CD4-positive, alpha-beta T cell treated with Interferon alpha-2 for 1 hour (primary cell): ENCODE results near the gene PIP4K2A.
A peak's percentile ranks its signal among the peaks of the same experiment; 100 is the strongest.

Source experiments
- DNase-seq, 2 donors: peaks; one replicate each; pipeline ENCODE4 v3.0.0-alpha.2; 2020 to 2022

The PIP4K2A gene

DNA sequence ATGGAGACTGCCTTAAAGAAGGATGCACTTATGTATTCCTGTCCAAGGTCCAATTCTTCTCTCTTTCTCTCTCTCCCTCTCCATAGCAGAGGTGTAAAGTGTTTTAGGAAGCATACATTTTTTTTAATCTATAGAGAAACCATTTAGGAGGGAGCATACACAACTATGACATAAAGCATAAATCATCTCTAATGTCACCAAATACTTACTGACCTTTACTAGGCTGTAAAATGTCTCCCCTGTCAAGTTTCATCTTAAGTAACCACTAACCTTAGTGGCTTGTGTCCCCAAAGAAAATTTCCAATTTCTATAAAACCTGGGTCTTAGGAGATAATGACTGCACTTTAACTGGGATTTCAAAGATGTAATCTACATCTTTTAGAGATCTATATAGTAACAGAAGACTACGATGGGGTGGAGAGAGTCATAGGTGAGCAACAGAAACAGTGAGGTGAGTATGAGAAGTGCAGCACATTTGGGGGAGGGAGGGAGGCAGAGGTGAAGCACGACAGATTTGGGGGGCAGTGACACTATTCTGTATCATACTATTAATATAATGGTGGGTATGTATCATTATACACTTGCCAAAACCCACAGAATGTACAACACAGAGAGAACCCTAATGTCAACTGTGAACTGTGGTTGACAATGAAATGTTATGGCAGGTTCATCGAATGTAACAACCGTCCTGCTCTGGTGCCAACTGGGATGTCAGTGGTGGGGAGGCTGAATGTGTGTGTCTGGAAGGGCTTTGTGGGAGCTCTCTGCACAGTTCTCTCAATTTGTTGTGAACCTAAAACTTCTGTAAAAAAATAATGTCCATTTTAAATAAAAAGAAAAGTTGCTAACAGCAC is 79.5 kb downstream of the PIP4K2A start:
- no peak for DNase-seq

DNA sequence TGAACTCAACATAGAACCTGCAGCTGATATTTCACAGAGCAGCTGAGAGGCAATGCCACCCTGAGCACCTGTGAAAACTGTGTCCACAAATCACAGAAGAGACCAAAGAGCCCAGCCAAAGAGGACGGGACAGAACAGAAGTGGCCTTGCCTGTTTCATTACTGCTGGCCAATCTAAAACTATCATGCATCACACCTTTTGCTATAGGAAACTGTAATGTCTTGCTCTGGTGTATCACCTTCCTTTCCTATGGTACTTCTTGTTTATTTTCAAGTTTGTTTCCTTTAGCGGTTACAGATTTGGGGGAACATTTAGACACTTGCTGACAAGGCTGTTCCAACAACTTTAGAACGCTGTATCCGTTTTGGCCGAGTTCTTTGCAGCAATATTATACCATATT is 80.3 kb downstream of the PIP4K2A start:
- DNase-seq: peak in 1 of 2 donors; percentile 56

GRCh38 chr10:22633528-22633927 is 80.8 kb downstream of the PIP4K2A start:
- DNase-seq: no peak

- no peak for DNase-seq
These were observed 81.3 kb downstream of the PIP4K2A start for GRCh38 chr10:22633106-22633505.

- DNase-seq: peak in 1 of 2 donors; percentile 50
These were observed 82.6 kb downstream of the PIP4K2A start for GRCh38 chr10:22631646-22632278.

- no peak for DNase-seq
These were observed 83.2 kb downstream of the PIP4K2A start for GRCh38 chr10:22631185-22631584.

DNA sequence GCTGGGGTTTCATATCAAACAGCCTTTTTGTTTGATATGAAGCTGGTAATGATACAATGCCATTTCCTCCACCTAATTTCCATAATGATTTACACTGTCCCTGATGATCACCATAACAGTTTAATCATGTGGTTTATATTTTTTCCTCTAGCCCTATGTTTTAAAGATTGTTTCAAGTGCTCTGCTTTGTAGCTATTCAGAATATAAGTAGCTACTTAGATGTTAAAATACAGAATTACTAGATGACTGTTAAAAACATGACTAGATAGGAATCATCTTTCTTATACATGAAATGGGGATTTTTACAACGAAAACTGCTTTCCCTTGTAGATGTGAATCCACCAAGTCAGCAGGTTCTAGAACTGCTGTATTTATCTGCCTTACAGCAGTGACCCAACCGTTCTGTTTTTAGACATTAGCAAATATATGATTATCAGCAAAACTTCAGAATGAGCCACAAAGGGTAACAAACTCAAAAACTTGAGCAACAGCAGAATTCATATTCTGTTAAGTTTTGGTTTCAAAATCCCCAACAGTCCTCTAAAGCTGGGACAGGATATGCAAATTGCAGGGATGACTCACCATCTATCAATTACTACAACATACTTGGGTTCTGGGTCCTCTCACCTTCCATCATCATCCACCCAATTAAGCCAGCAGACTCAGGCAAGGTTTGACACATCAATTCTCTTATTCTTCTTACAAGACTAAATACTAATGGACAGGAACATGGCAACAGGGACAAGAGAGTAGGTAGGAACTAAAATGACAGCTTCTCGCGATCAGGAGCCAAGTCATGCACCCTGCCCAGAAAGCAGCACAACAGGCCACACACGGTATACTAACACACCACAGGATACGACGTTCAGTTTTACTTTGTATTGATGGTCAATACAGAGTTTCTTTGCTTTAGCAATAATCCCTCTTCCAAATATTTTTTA is 83.9 kb downstream of the PIP4K2A start:
- DNase-seq: peak; percentile 58 to 82

- no peak for DNase-seq
These were observed 84.5 kb downstream of the PIP4K2A start for GRCh38 chr10:22629852-22630233.

DNA sequence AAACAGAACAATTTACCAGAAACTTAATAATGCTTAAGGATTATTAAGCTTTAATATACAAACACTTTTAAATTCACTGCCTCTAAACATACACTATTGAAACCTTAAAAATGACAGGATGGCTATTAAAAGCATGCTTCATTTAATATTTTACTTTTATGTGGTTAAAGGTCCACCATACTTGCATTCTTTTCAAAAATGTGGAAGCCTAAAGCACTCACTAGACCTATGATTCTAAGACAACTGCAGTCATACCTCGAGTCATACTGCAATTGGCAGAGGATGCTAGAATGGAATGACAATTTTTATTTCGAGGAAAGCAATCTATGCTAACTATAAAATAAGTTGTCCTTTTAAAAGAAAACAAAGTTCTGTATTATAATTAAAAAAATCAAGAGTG is 85.3 kb downstream of the PIP4K2A start:
- no peak for DNase-seq

GRCh38 chr10:22628309-22628708 is 86.1 kb downstream of the PIP4K2A start:
- DNase-seq: no peak

DNA sequence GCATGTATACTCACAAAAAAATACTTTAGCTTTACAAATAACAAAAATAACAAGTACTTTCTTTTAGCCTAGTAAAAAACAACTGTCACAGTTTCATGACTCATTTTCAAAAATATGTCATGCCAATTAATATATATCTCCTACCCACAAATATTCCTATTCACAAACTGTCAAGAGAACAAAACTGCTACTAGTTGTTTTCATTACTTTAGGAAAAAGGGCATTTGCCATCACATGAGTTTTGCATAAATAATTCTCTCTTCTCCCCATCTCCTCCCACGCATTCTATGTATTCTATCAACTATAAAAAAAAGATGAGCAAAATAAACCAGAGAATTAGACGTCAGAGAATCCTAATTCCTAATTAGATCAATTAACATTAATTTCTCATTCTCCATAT is 87.6 kb downstream of the PIP4K2A start:
- DNase-seq: no peak

- no peak for DNase-seq
These were observed 88.7 kb downstream of the PIP4K2A start for GRCh38 chr10:22625516-22626290.

- DNase-seq: no peak
These were observed 90.1 kb downstream of the PIP4K2A start for GRCh38 chr10:22624287-22624738.

DNA sequence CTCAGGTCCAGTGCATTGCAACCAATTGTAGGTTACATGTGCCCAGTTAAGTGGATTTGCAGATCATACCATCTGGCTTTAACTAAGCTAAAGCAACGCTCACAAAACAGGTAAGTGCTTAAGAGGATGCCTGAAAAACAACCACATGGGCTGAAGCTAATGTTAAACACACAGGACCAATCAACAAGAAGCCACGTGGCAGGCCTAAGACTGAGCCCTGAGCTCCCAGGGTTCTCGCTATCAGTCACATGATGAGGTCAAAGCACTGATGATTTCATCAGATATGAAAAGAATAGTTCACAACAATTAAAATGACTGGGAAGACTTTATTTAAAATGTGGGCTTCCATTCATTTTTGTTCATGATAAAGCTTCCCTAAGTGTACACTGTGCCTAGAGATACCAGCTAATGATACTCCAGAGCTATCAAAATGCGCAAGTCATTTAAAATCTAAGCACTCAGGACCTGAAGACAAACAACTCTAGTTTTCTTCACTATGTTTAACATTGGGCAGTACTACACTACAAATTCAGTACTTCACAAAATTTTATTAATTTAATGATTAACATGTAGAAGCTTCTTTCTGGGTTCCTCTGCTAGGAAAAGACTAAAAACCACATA is 90.6 kb downstream of the PIP4K2A start:
- DNase-seq: no peak

DNA sequence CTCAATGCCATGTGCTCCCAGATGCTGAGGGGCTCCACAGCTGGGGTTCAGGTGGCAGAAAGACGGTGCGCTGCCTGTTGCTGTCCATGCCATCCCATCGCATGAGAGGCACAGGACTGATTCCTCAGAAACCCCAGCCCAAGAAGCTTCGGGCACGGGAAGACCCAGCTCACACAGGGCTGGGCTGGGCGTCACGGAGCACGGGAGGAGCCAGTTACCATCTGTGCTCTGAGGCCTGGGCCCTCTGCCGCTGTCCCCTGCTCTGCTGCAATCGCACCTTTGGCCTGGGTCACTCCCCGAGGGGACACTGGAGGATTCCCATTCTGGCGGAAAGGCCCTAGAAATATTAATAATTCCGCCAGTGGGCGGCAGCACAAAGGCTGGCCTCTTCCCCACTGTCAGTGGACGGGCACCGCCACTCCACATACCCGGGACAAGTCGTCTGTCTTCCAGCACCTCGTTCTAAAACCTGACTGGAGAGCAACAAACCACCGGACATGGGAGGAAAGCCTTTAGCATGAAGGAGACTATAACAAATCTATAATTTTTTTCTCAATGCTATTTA is 92.1 kb downstream of the PIP4K2A start:
- no peak for DNase-seq

DNA sequence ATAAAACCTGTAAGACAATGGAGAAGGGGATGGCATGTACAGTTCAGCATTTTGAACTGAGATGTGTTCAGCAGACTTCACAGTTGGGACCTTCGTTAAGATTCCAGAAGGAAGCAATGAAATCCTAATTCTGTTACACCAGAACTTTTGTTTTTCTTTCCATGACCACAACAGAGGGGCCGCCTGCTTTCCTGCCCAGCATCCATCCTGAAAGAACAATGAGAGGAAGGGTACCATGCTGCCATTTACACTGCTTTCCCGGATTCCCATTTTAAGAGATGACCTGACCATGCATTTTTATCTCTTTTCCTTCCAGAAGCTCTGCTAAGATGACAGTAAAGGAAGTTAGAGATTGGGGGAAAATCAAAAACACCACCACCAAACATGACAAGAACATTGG is 92.7 kb downstream of the PIP4K2A start:
- no peak for DNase-seq

DNA sequence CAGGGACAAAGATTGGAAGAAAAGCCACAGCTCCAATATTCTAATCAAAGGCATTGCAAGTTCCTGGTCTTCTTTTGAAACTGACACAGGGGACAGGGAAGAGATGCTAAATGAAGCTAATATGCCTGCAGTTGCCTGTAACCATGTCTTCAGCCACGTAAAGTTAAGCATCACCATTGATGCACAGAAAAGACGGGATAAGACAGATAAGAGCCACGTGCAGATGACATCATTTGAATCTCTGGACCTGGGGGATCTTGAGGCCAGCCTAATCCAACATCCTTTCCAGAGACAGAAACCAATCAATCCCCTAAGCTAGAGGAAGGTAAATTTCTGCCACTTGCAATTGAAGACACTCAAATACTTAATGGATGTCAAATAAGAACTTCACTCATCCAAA is 93.4 kb downstream of the PIP4K2A start:
- DNase-seq: no peak

DNA sequence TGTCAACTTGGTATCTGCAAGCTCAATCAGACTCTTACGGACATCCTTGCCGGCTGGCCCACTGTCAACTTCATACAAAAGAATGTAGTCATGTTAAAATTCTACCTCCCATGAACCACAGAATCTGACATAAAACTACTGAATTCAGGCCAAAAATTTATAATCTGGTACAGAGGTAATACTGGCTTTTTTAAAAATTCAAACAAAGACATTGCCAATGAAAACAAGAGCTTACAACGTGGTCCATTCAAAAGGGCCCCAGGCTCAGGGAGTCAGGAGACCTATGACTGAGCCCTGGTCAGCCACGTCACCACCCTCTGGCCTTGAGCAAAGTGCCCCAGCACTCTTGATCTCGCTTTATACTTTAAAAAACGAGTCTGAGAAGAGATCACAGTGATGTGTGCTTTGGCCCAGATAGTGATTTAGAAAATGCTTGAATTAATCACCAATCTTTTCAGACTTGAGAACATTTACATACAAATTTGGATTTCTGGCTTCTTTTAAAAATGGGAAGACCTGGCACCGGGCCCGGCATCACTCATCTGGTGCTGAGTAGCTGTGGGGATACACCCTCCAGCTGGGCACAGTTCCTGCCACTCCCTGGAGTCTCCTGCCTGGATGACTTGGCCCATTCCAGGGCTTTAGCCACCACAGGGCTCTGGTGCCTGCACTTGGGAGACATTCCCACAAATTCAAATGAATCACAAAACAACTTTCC is 94.1 kb downstream of the PIP4K2A start:
- no peak for DNase-seq

DNA sequence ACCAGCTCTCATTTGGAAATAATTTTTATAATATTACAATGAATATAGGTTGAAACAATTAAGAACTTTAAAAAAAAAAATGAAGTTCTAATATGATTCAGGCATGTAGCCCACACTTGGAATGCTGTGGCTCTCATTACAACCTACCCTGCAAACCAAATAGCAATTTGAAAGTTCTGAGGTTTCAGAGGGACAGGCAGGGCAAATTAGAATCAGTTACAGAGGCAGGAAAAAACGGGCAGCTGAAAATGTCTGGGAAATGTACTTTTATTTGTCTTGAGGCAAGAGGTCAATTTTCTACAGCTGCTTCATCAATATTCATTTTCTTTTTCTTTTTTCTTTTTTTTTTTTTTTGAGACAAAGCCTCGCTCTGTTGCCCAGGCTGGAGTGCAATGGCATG is 95.3 kb downstream of the PIP4K2A start:
- no peak for DNase-seq

DNA sequence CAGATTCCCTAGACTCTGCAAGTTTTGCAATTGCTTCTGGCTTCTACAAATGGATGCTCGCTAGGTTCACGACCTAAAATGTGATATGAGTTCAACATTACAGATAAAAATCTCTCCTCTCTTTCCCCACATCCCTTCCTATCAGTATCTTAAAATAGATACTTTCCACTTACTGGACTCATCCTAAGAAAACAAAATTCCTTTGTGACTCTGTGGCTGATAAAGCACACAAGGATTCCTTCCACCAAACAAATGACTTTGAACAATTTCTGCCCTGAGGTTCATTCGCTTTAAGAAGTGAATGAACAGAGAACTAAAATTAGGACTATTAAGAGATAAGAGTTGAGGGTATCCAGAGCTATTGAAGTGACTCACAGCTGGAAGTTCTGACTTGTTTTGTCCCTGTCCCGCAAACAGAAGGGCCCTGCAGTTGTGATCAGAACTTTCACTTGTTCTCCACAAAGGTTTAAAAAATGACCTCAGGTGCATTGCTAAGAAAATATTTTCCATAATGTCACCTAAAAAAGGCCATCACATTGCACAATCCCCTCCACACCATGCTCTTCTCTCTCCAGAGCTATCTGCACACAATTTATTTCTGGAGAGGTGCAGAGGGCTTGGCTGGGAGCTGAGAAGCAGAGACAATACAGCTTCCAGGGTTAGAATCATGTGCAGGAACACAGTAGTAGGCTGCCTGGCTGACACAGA is 96.1 kb downstream of the PIP4K2A start:
- DNase-seq: no peak
